GM12891 (cell line): ENCODE measurements around the gene PXDC1.

Experiments used
- PAX5 ChIP-seq: IDR thresholded peaks from 2 replicates; pipeline ENCODE4 v1.6.1; 2011; ENCODE audit warnings: low read length, moderate library complexity, mild to moderate bottlenecking; ENCODE audit not compliant: insufficient read depth, severe bottlenecking
- POLR2A ChIP-seq: IDR thresholded peaks from 2 replicates; pipeline ENCODE4 v1.6.1; 2011; ENCODE audit warnings: low read depth, low read length, control low read depth
- POLR2AphosphoS5 ChIP-seq: IDR thresholded peaks from 2 replicates; pipeline ENCODE4 v1.6.1; 2011; ENCODE audit warnings: low read depth, low read length, control low read depth
- SPI1 ChIP-seq: IDR thresholded peaks from 2 replicates; pipeline ENCODE4 v1.6.1; 2011; ENCODE audit warnings: low read depth, low read length, control low read depth

DNA sequence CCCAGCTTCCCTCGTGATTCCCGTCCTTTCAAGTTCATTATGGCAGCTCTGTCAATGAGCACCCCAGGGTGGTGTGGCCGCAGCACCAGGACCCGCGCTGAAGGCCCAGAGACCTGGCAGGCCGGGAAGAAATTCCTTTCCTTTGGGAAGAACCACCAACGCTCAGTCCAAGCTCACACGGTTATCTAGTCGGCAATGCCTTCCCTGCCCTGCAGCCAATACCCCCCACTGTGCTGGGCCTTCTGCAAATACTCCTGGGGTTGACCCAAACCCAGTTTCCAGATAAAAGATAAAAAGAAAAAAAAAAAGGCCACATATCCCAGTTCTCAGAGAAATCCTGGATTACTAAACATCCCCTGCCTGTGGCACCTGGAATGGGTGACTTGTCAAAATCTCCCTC, 28.7 kb downstream of the PXDC1 start:
- TF ChIP-seq POLR2AphosphoS5 (no peak), SPI1 (no peak), POLR2A (no peak), PAX5 (no peak)
